NCI-H2196 (cell line): ENCODE data around the gene SPDYC.
"Not testable (repeated sequence)": the region's sequence is repeated elsewhere in the genome, so short reads cannot be mapped to it uniquely, and the experiment has no call there.

Source experiments
- DNase-seq: peaks from one replicate; lab custom pipeline; 2025; ENCODE audit not compliant: unreplicated experiment; lab: John Stamatoyannopoulos, UW

Gene SPDYC

GRCh38 chr11:65167656-65168055 is 2.4 kb upstream of the SPDYC start:
- DNase-seq = no peak

GRCh38 chr11:65169164-65169641 is 830 bp upstream of the SPDYC start:
- DNase-seq = no peak

- no peak for DNase-seq
Observed at GRCh38 chr11:65172600-65172999, 2.6 kb downstream of the SPDYC start.

- not testable (repeated sequence) for DNase-seq
Observed at GRCh38 chr11:65174571-65175010, 4.6 kb downstream of the SPDYC start.

GRCh38 chr11:65180877-65181568 is 11.0 kb downstream of the SPDYC start:
- peak; percentile 62 for DNase-seq

GRCh38 chr11:65181569-65182257 is 11.7 kb downstream of the SPDYC start, which contains the start of gene CAPN1:
CAPN1 (plus strand) TSS chr11:65181928; CDS start chr11:65182702, 774 bp downstream.
- DNase-seq = peak; percentile 64

GRCh38 chr11:65182258-65183170 is 12.5 kb downstream of the SPDYC start:
- no peak for DNase-seq

- no peak for DNase-seq
Observed at GRCh38 chr11:65183201-65183891, 13.3 kb downstream of the SPDYC start.

- DNase-seq = no peak
Observed at GRCh38 chr11:65184146-65184545, 14.1 kb downstream of the SPDYC start.

- no peak for DNase-seq
Observed at GRCh38 chr11:65185171-65185570, 15.1 kb downstream of the SPDYC start.

- DNase-seq = no peak
Observed at GRCh38 chr11:65185869-65186341, 15.9 kb downstream of the SPDYC start.

- DNase-seq = no peak
Observed at GRCh38 chr11:65186701-65187100, 16.7 kb downstream of the SPDYC start.

- DNase-seq = no peak
Observed at GRCh38 chr11:65187146-65187675, 17.2 kb downstream of the SPDYC start.

GRCh38 chr11:65187971-65188461 is 18.0 kb downstream of the SPDYC start:
- no peak for DNase-seq

GRCh38 chr11:65188486-65188885 is 18.5 kb downstream of the SPDYC start:
- no peak for DNase-seq

- no peak for DNase-seq
Observed at GRCh38 chr11:65189191-65189590, 19.2 kb downstream of the SPDYC start.

- no peak for DNase-seq
Observed at GRCh38 chr11:65194564-65194963, 24.5 kb downstream of the SPDYC start.

GRCh38 chr11:65204143-65204542 is 34.1 kb downstream of the SPDYC start:
- no peak for DNase-seq

GRCh38 chr11:65204646-65205601 is 34.9 kb downstream of the SPDYC start:
- DNase-seq = peak; percentile 61
